Lower leg skin (tissue), 3 donors: ENCODE measurements around the gene PPP1R15A.

Experiments used
- CTCF ChIP-seq, 3 donors: fragments of 450-650 bp; IDR thresholded peaks; one replicate each; pipeline ENCODE4 v1.5.1; 2016; ENCODE audit warnings: antibody characterized with exemption in 3 of 3, mild to moderate bottlenecking in 3 of 3, moderate library complexity in 2 of 3
- POLR2A ChIP-seq, 2 donors: fragments of 450-650 bp; IDR thresholded peaks; one replicate each; pipeline ENCODE4 v1.6.1; 2016 to 2017; ENCODE audit warnings: antibody characterized with exemption in 2 of 2, mild to moderate bottlenecking in 1 of 2, moderate library complexity in 1 of 2

GRCh38 chr19:48837051-48837524 lies 35.1 kb upstream of the PPP1R15A start:
- TF ChIP-seq CTCF (IDR thresholded peaks at IDR 0.05), result no peak
- TF ChIP-seq POLR2A (IDR thresholded peaks at IDR 0.05), result no peak
